ENCODE results near the gene PRKG1.

Gene PRKG1

DNA sequence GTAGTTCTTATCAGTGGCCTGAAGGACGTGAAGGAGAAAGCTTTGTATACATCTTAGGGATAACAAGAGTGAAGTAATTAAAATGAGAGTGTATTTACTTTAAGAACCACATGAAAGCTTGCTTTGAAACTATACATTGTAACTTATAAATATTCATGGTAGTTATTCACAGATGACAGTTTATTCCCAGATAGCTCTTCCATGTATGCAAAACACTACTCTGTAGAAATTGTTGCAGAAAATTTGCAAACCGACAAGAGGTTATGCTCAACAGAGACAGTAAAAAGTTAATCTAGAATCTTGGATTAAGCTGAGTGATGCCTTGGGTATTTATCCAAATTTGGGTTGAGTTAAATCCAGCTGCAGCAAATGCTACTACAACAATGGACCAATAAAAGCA lies 301.5 kb downstream of the PRKG1 start:
- TF ChIP-seq, protein P1, sequence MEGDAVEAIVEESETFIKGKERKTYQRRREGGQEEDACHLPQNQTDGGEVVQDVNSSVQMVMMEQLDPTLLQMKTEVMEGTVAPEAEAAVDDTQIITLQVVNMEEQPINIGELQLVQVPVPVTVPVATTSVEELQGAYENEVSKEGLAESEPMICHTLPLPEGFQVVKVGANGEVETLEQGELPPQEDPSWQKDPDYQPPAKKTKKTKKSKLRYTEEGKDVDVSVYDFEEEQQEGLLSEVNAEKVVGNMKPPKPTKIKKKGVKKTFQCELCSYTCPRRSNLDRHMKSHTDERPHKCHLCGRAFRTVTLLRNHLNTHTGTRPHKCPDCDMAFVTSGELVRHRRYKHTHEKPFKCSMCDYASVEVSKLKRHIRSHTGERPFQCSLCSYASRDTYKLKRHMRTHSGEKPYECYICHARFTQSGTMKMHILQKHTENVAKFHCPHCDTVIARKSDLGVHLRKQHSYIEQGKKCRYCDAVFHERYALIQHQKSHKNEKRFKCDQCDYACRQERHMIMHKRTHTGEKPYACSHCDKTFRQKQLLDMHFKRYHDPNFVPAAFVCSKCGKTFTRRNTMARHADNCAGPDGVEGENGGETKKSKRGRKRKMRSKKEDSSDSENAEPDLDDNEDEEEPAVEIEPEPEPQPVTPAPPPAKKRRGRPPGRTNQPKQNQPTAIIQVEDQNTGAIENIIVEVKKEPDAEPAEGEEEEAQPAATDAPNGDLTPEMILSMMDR (IDR thresholded peaks at IDR 0.05; ENCODE audit: low read depth, low read length), result no peak
- H3K4me3 ChIP-seq (ENCODE audit: low read depth, low read length), result no peak overlapping the region

DNA sequence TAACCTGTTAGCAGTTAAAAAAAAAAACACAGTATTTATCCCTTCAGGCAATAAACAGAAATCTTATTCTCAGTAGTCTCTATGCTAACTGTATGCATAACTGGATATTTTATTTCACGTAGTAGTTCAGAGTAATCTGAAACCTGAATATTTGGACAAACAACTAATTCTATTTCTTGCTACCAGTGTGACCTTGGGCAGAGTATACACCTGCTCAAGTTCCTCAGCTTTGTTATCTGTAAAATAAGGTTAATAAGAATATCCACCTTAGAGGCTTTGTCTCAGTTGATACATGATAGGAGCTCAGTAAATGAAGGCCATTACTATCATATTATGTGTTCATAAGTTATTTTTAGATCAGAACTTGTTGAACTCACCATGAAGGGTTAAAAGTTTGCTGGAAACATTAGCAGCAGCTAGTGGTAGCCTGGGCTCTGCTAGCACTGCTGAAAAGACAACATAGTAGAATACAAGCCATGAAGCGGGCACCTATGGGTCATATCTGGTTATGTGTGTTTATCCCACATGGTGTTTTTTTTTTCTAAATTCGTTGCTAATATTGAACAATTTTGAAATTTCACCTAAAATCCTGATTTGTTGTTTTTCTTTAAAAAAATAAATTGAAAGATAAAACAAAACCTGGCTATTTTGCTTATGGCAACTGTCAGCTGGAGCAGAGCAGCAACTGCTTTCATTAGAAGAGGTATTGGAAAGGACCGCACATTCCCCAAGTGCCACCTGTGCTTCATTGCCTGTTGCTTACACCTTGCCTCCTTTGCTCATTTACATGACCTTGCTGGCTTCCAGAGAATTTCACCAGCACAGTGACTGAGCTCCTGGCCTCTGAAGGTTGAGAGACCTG lies 303.0 kb downstream of the PRKG1 start:
- TF ChIP-seq, protein P1 (IDR thresholded peaks at IDR 0.05; ENCODE audit: low read depth, low read length), result no peak
- no peak overlapping the region for H3K4me3 ChIP-seq (ENCODE audit: low read depth, low read length)

GRCh38 chr10:51377932-51378599 lies 303.8 kb downstream of the PRKG1 start:
- TF ChIP-seq, protein P1 (IDR thresholded peaks at IDR 0.05; ENCODE audit: low read depth, low read length), result no peak
- H3K4me3 ChIP-seq (ENCODE audit: low read depth, low read length), result no peak overlapping the region

- H3K4me3 ChIP-seq (ENCODE audit: low read depth, low read length), result no peak overlapping the region
- TF ChIP-seq, protein P1 (IDR thresholded peaks at IDR 0.05; ENCODE audit: low read depth, low read length), result no peak
These were observed 307.9 kb downstream of the PRKG1 start for GRCh38 chr10:51382181-51382580.

- TF ChIP-seq, protein P1 (IDR thresholded peaks at IDR 0.05; ENCODE audit: low read depth, low read length), result no peak
- H3K4me3 ChIP-seq (ENCODE audit: low read depth, low read length), result no peak overlapping the region
These were observed 310.7 kb downstream of the PRKG1 start for GRCh38 chr10:51384971-51385370.

- H3K4me3 ChIP-seq (ENCODE audit: low read depth, low read length), result no peak overlapping the region
- TF ChIP-seq, protein P1 (IDR thresholded peaks at IDR 0.05; ENCODE audit: low read depth, low read length), result no peak
These were observed 312.1 kb downstream of the PRKG1 start for GRCh38 chr10:51386248-51386885.
